ENCODE data around the gene MAP3K21.

Gene MAP3K21

GRCh38 chr1:233315718-233316301 is 11.7 kb upstream of the MAP3K21 start:
- no peaks in the 10 kb centered on the region for H3K9me3 ChIP-seq
- H3K27me3 ChIP-seq = peaks cover 50% of the 10 kb centered on the region
- H3K27ac ChIP-seq = no peak overlapping the region
- no peaks in the 10 kb centered on the region for H3K36me3 ChIP-seq
- H3K4me3 ChIP-seq (ENCODE audit: low read depth in 1 of 2, low read length in 1 of 2) = no peak overlapping the region
- no peak for TF ChIP-seq CTCF (IDR thresholded peaks at IDR 0.05)
- H3K4me1 ChIP-seq (ENCODE audit: control insufficient read depth in 1 of 2, insufficient read depth in 1 of 2, low read depth in 1 of 2, low read length in 1 of 2) = no peaks in the 10 kb centered on the region

- no peaks in the 10 kb centered on the region for H3K9me3 ChIP-seq
- H3K4me3 ChIP-seq (ENCODE audit: low read depth in 1 of 2, low read length in 1 of 2) = no peak overlapping the region
- H3K27me3 ChIP-seq = peaks cover 50% of the 10 kb centered on the region
- no peaks in the 10 kb centered on the region for H3K4me1 ChIP-seq (ENCODE audit: control insufficient read depth in 1 of 2, insufficient read depth in 1 of 2, low read depth in 1 of 2, low read length in 1 of 2)
- no peaks in the 10 kb centered on the region for H3K36me3 ChIP-seq
- H3K27ac ChIP-seq = no peak overlapping the region
- TF ChIP-seq CTCF (IDR thresholded peaks at IDR 0.05) = no peak
Measured at GRCh38 chr1:233316473-233316872, 11.1 kb upstream of the MAP3K21 start.

GRCh38 chr1:233319272-233319671 is 8.3 kb upstream of the MAP3K21 start:
- Histone ChIP-seq H3K27ac (no peak overlapping the region), H3K4me1 (ENCODE audit: control insufficient read depth in 1 of 2, insufficient read depth in 1 of 2, low read depth in 1 of 2, low read length in 1 of 2) (no peaks in the 10 kb centered on the region), H3K4me3 (ENCODE audit: low read depth in 1 of 2, low read length in 1 of 2) (no peak overlapping the region), H3K36me3 (no peaks in the 10 kb centered on the region), H3K9me3 (no peaks in the 10 kb centered on the region), H3K27me3 (peaks cover 43% of the 10 kb centered on the region)
- TF ChIP-seq CTCF (IDR thresholded peaks at IDR 0.05) = no peak

GRCh38 chr1:233320023-233320422 is 7.5 kb upstream of the MAP3K21 start:
- no peaks in the 10 kb centered on the region for H3K9me3 ChIP-seq
- peaks cover 36% of the 10 kb centered on the region for H3K27me3 ChIP-seq
- H3K4me3 ChIP-seq (ENCODE audit: low read depth in 1 of 2, low read length in 1 of 2) = no peak overlapping the region
- H3K4me1 ChIP-seq (ENCODE audit: control insufficient read depth in 1 of 2, insufficient read depth in 1 of 2, low read depth in 1 of 2, low read length in 1 of 2) = no peaks in the 10 kb centered on the region
- TF ChIP-seq CTCF (IDR thresholded peaks at IDR 0.05) = no peak
- no peaks in the 10 kb centered on the region for H3K36me3 ChIP-seq
- H3K27ac ChIP-seq = no peak overlapping the region

GRCh38 chr1:233323718-233324117 is 3.8 kb upstream of the MAP3K21 start:
- no peak overlapping the region for H3K4me3 ChIP-seq (ENCODE audit: low read depth in 1 of 2, low read length in 1 of 2)
- no peak overlapping the region for H3K27ac ChIP-seq
- H3K36me3 ChIP-seq = no peaks in the 10 kb centered on the region
- H3K4me1 ChIP-seq (ENCODE audit: control insufficient read depth in 1 of 2, insufficient read depth in 1 of 2, low read depth in 1 of 2, low read length in 1 of 2) = peaks cover 10 to 14% of the 10 kb centered on the region in 2 experiments
- H3K27me3 ChIP-seq = peaks cover 32% of the 10 kb centered on the region
- no peaks in the 10 kb centered on the region for H3K9me3 ChIP-seq
- no peak for TF ChIP-seq CTCF (IDR thresholded peaks at IDR 0.05)

GRCh38 chr1:233326319-233326718 is 1.2 kb upstream of the MAP3K21 start:
- Histone ChIP-seq H3K27ac (no peak overlapping the region), H3K4me1 (ENCODE audit: control insufficient read depth in 1 of 2, insufficient read depth in 1 of 2, low read depth in 1 of 2, low read length in 1 of 2) (peaks cover 13 to 18% of the 10 kb centered on the region in 2 experiments), H3K4me3 (ENCODE audit: low read depth in 1 of 2, low read length in 1 of 2) (no peak overlapping the region), H3K27me3 (peaks cover 44% of the 10 kb centered on the region), H3K9me3 (no peaks in the 10 kb centered on the region), H3K36me3 (no peaks in the 10 kb centered on the region)
- TF ChIP-seq CTCF (IDR thresholded peaks at IDR 0.05) = no peak
